Right kidney (tissue), 1 donor: ENCODE results near the gene WFDC1.
"Not testable (repeated sequence)": the region's sequence is repeated elsewhere in the genome, so short reads cannot be mapped to it uniquely, and the experiment has no call there.

ENCODE experiments used
- DNase-seq: peaks from one replicate; pipeline ENCODE4 v3.0.0-alpha.2; 2016

Gene WFDC1

GRCh38 chr16:84329016-84329415 is 34.3 kb downstream of the WFDC1 start:
- DNase-seq: no peak

GRCh38 chr16:84329843-84330684 is 35.4 kb downstream of the WFDC1 start:
- DNase-seq: no peak

- no peak for DNase-seq
These were observed 36.0 kb downstream of the WFDC1 start for GRCh38 chr16:84330685-84331050.

GRCh38 chr16:84331998-84332780 is 37.5 kb downstream of the WFDC1 start:
- no peak for DNase-seq

- no peak for DNase-seq
These were observed 38.5 kb downstream of the WFDC1 start for GRCh38 chr16:84332975-84333684.

GRCh38 chr16:84334058-84334457 is 39.4 kb downstream of the WFDC1 start:
- no peak for DNase-seq

- DNase-seq: no peak
These were observed 39.8 kb downstream of the WFDC1 start for GRCh38 chr16:84334482-84334881.

GRCh38 chr16:84337236-84337635 is 42.6 kb downstream of the WFDC1 start:
- not testable (repeated sequence) for DNase-seq

- no peak for DNase-seq
These were observed 44.6 kb downstream of the WFDC1 start for GRCh38 chr16:84339311-84339710.

GRCh38 chr16:84339766-84340165 is 45.1 kb downstream of the WFDC1 start:
- no peak for DNase-seq

GRCh38 chr16:84340325-84341040 is 45.8 kb downstream of the WFDC1 start:
- no peak for DNase-seq

- DNase-seq: no peak
These were observed 47.0 kb downstream of the WFDC1 start for GRCh38 chr16:84341528-84342295.

- not testable (repeated sequence) for DNase-seq
These were observed 49.1 kb downstream of the WFDC1 start for GRCh38 chr16:84343800-84344199.

- DNase-seq: no peak
These were observed 50.1 kb downstream of the WFDC1 start for GRCh38 chr16:84344781-84345180.

- no peak for DNase-seq
These were observed 52.5 kb downstream of the WFDC1 start for GRCh38 chr16:84347161-84347560.

- no peak for DNase-seq
These were observed 53.8 kb downstream of the WFDC1 start for GRCh38 chr16:84348386-84348888.

GRCh38 chr16:84349862-84350684 is 55.4 kb downstream of the WFDC1 start:
- DNase-seq: no peak

GRCh38 chr16:84350685-84351400 is 56.2 kb downstream of the WFDC1 start:
- DNase-seq: no peak

- DNase-seq: no peak
These were observed 57.0 kb downstream of the WFDC1 start for GRCh38 chr16:84351630-84352029.

GRCh38 chr16:84354306-84354705 is 59.6 kb downstream of the WFDC1 start:
- DNase-seq: no peak
